Mesenteric fat pad (tissue), 1 donor: Measurements from ENCODE around the gene SDHAF2. TPM values are rescaled to one million over a fixed set of nuclear protein-coding genes. Genes with fewer than 3 reads are reported as not detected.

Source experiments
- DNase-seq: peaks from one replicate; pipeline ENCODE4 v3.0.0-alpha.2; 2020; ENCODE audit warnings: low spot score
- total RNA-seq: library from RNA; stranded (reverse); fragmentation: NEBNext Ultra II Directional; extraction: Animal tissue kit (Norgen Biotek cat#: 25700); gene quantifications from one replicate; pipeline ENCODE4 v1.2.1, GENCODE V29; 2021
- donor health status: DM: yes; HTN: yes; CAD: no.

The SDHAF2 gene
- total RNA-seq, 1 donor from 2014 or later: 40.2 TPM

GRCh38 chr11:61495801-61496601 lies 66.1 kb downstream of the SDHAF2 start:
- no peak for DNase-seq

Other genes starting within 250 kb of the SDHAF2 start
- gene PGA3, start 226.6 kb upstream of the SDHAF2 start, total RNA-seq: 47.2 TPM
- 20.6 TPM for gene PGA4, start 207.8 kb upstream of the SDHAF2 start, total RNA-seq
- 2.6 TPM for gene PGA5, start 188.9 kb upstream of the SDHAF2 start, total RNA-seq
- 7.7 TPM for gene VWCE, start 134.8 kb upstream of the SDHAF2 start, total RNA-seq
- 195 TPM for gene DDB1, start 97.0 kb upstream of the SDHAF2 start, total RNA-seq
- 21.2 TPM for gene TKFC, start 96.9 kb upstream of the SDHAF2 start, total RNA-seq
- 34.4 TPM for gene CYB561A3, start 68.2 kb upstream of the SDHAF2 start, total RNA-seq
- gene TMEM138, start 67.8 kb upstream of the SDHAF2 start, total RNA-seq: 68.2 TPM
- gene TMEM216, start 37.5 kb upstream of the SDHAF2 start, total RNA-seq: 9.9 TPM
- gene CPSF7, start 149 bp upstream of the SDHAF2 start, total RNA-seq: 73.0 TPM
- 1.2 TPM for gene LRRC10B, start 78.6 kb downstream of the SDHAF2 start, total RNA-seq
- 2.4 TPM for gene SYT7, start 151.0 kb downstream of the SDHAF2 start, total RNA-seq